Hepatic stellate cell (primary cell): ENCODE results near the gene FNDC5.
"Not testable (repeated sequence)": the region's sequence is repeated elsewhere in the genome, so short reads cannot be mapped to it uniquely, and the experiment has no call there.

Experiments
- DNase-seq: peaks from one replicate; pipeline ENCODE4 v3.0.0; 2011; ENCODE audit warnings: low spot score

Gene FNDC5

DNA sequence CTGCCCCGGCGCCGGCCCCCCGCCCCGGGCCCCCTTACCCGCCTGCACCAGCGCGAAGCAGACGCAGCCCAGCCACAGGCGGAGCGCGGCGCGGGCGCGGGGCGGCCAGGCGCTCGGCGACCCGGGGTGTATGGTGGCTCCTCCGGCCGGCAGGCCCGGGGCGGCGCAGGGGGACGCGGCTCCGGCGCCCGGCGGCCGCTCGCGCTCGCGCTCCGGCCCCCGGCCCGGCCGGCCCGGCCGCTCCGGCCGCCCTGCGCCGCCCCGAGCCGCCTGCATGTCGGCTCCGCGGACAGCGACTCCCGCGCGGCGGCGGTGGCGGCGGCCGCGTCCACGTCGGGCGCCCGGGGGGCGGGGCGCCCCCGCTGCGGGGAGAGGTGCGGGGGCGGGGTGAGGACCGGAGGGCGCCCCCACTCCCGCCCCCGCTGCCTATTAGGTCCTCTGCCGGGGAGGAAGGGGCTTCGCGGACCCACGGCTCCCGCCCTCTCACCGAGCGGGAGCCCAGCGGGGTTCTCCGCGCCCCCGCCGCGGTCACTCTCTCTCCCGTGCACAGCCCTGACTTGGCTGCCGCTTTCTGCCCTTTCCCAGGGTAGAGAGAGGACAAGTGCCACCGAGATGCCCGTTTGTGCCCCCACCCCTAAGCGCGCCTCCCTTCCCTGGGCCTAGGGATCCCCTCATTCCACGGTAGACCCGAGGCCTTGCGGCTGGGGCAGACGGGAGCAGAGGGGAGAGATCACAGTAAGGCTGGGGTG lies at the start of gene FNDC5:
TSS of gene FNDC5 (minus strand) at position 298 of the 749 bp plus-strand sequence.
- peak; percentile 77 for DNase-seq

DNA sequence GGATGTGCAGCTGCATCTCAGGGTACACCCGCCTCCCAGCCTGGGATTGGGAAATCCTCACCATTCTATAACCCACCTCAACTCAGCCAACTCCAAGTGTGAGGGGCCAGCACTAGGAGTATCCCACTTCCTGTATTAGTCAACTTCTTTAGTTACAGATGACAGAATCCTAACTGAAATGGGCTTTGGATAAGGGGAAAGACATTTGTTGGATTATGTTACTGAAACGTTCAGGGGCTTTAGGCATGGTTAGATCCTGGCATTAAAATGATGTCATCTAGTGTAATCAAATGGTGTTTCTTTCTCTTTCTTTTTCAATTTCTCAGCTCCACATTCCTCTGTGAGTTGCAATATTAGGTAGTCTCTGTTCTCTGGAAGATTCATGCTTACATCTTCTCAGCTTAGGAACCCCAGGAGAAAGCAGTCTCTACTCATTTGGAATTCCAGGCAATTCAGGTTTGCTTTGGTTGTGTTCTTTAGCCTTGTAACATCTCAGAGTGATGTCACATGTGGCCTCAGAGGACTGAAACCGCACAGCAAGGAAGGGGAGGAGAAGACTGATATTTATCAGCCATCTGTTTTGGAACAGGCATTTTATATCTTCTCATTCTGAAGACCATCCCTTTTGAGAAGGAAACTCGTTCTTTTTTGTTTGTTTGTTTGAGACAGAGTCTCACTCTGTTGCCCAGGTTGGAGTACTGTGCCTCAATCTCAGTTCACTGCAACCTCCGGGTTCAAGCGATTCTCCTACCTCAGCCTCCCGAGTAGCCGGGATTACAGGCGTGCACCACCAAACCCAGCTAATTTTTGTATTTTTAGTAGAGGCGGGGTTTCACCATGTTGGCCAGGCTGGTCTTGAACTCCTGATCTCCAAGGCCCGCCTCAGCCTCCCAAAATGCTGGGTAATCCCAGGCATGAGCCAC lies 49.4 kb upstream of the FNDC5 start:
- DNase-seq, result no peak

DNA sequence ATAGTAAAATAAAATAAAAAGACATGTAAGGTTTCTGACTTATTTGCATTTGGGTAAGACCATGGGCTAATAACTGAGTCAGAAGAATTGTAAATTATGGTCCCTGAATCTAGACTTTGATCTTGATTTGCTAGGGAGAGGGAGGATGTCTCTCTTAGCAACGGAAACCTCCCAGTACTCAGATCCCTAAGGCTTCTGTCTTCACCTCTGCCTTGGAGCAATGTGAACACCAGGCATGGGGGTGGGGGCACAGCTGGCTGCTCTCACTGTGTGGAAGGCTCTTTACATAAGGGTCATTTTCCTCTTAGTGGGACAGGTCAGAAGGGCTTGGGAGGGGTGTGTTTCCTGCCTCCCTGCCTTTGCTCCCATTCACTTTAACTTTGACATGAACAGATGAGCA lies 47.5 kb upstream of the FNDC5 start:
- DNase-seq, result no peak

DNA sequence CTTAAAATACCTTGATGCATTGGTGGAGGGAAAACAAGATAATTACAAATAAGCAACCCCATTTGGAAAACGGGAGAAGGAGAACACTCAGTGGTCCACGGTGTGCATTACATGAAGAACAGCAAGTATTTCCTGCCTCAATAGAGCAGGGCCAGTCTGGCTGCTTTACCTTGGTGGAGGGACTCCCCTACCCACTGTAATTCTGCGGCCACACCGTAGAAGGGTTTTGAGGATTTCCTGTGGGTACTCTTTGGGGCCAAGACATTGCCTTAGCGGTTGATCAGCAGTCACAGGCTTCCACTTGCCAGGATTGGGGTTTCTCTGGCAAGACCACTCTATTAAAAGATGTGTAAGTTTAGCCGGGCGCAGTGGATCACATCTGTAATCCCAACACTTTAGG lies 46.8 kb upstream of the FNDC5 start:
- DNase-seq, result no peak

DNA sequence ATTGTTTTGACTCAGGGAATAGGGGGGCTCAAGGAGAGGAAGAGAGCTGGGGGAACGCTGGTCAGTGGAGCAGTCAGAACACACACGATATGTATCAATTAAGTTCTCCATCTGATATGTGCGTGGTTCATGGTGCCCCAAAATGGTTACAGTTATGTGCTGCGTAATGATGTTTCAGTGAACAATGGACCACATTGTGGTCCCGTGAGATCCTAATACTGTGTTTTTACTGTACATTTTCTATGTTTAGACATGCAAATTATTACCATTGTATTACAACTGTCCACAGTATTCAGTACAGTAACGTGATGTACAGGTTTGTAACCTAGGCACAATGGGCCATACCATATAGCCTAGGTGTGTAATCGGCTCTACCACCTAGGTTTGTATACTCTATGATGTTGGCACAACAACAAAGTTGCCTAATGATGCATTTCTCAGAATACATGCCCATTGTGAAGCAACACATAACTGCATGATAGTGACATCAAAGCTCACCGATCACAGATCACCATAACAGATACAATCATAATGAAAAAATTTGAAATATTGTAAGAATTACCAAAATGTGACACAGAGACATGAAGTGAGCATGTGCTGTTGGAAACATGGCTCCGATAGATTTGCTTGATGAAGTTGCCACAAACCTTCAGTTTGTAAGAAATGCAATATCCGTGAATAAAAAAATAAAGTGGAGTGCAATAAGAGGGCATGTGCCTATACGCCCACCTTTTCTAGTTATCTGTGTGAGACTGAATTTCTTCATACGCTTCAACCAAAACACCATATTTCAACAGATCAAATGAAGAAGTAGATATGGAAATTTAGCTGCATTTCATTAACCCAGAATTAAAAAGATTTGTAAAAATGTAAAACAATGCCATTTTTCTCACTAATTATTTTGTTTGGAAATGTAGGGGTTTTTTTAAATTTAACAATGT lies 45.3 kb upstream of the FNDC5 start:
- DNase-seq, result no peak

DNA sequence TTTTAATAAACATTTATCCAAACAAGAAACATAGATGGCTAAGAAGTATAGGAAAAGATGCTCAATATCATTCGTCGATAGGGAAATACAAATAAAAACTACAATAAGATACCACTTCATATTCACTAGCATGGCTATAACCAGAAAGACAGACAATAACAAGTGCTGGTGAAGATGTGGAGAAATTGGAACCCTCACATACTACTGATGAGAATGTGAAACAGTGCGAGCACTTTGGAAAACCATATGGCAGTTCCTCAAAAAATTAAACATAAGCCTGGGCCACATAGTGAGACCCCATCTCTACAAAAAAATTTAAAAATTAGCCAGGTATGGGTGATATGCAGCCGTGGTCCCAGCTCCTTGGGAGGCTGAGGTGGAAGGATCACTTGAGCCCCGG lies 39.6 kb upstream of the FNDC5 start:
- no peak for DNase-seq

DNA sequence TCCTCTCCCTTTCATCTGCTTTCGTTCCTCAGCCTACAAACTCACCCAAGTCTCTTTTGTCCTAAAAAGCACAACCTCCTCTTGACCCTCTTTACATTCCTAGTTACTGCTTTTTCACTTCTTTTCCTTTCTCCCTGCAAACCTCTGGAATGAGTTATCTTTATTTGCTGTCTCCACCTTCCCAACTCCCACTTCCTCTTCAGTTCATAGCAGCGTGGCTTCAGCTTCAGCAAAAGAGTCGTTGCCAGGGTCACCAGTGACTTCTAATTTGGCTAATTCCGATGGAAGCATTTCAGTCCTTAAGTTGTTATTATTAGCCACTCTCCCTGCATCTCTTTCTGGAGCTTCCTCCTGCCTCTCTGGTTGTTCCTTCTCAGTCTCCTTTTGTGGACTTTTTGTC lies 36.7 kb upstream of the FNDC5 start:
- DNase-seq, result peak; percentile 64

DNA sequence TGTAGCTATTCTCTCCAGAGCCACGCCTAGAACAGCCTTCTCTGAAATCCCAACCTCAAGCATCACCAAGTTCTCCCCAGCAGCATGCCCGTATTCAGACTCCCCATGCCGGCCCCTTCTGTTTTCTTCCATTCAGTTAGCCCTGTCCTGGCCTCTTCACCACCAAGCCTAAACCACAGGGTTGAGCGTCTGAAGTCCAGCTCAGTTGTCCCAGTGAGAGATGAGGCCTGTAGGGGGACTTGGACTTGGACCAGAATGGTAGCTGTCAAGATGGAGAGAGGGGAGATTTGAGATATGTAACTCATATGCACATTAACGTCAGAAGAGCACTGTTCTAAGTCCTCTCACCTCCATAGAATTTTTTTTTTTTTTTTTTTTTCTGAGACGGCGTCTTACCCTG lies 35.9 kb upstream of the FNDC5 start:
- DNase-seq, result no peak

DNA sequence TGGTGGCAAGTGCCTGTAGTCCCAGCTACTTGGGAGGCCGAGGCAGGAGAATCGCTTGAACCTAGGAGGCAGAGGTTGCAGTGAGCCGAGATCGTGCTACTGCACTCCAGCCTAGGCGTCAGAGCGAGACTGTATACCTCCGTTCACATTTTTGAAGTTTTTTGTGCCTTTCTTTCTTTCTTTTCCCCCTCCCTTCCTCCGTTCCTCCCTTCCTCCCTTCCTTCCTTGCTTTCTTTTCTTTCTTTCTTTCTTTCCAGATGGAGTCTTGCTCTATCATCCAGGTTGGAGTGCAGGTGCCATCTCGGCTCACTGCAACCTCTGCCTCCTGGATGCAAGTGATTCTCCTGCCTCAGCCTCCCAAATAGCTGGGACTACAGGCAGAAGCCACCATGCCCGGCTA lies 34.9 kb upstream of the FNDC5 start:
- DNase-seq, result not testable (repeated sequence)

DNA sequence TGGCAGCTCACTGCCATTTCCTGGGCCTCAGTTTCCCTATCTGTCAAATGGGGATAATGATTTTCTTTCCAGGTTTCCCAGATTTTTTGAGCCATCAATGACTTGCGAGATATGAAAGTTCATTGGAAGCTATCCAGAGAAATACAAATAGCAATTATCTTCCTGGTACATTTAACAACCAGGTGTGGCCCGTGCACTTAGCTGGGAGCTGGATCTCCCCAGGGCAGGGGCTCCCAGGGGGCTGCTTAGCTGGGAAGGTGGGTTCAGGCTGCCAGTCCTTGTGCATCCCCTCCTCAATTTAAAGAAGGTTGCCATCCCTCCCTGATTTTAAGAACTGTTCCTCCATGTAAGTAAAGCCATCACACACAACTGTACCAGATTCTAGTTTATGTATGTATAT lies 34.1 kb upstream of the FNDC5 start:
- no peak for DNase-seq

DNA sequence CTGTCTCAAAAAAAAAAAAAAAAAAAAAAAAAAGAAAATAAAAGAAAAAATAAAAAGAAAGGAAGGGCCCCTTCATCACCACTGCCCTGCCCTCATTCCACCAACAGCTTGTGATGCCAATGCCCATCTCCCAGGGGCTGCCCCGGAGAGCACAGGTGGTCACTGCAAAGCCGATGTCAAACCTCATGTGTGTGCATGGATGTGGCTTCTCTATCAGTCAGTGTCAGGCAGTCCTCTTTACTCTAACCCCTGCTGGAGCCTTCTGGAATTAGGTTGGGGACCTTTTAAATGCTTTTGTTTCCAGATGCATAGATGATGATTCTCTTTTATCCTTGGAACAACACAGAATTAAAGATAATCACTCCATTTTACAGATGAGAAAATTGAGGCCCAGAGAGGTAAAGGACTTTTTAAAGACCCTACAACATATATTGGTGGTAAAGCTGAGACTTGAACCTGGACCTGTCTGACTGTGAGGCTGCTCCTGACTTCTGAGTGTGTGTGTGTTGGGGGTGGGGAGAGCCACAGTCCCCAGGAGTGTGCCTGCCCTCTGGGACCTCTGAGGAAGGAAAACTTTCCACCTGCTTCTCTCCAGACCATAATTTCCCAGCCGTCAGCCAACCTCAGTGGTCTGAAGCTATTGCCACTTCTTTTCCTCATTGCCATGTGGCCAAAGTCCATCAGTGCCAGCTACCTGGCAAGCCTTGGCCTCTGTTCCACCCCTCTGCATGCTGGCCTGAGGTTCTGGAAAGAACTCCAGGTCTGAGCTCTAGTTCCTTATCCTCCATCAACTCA lies 33.5 kb upstream of the FNDC5 start:
- no peak for DNase-seq

DNA sequence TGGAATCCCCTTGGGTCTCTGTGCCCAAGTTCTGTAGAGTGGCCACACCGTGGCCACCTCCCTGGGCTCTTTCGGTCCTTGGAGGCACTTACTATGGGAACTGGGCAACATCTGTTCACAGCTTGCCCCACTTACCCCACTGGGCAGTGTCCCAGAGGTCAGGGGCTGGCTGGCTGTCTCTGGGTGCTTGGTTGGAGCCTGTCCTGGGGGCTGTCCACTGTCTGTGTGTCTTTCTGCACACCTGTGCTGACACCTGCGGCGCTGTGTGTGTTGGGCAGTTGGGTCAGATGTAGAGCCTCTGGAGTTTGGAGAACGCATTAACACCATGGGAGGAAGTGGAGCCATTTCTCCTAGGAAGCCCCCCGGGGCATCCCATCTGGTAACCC lies 31.8 kb upstream of the FNDC5 start:
- no peak for DNase-seq

DNA sequence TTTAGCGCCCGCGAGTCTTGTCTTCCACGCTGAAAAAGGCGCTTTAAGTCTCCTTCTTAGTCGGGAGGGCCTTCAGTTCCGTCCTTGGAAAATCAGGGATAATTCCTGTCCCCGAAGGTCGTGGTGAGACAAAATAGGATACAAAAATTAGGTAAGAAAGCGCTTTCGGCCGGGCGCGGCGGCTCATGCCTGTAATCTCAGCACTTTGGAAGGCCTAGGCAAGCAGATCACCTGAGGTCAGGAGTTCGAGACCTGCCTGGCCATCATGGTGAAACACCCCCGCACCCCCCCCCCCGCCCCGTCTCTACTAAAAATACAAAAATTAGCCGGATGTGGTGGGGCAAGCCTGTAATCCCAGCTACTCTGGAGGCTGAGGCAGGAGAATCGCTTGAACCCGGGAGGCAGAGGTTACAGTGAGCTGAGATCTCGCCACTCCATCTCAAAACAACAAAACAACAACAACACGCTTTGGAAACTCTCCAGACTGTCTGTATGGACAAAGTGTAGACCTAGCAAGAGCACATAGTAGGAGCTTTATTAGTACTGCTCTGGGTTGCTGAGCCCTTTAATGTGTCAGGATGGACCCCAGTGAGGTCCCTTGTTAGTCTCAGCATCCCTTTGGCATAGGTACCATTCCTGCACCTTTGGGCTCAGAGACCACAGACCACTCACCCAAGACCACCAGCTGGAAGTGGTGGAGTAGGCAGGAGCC lies 31.3 kb upstream of the FNDC5 start:
- DNase-seq, result no peak

DNA sequence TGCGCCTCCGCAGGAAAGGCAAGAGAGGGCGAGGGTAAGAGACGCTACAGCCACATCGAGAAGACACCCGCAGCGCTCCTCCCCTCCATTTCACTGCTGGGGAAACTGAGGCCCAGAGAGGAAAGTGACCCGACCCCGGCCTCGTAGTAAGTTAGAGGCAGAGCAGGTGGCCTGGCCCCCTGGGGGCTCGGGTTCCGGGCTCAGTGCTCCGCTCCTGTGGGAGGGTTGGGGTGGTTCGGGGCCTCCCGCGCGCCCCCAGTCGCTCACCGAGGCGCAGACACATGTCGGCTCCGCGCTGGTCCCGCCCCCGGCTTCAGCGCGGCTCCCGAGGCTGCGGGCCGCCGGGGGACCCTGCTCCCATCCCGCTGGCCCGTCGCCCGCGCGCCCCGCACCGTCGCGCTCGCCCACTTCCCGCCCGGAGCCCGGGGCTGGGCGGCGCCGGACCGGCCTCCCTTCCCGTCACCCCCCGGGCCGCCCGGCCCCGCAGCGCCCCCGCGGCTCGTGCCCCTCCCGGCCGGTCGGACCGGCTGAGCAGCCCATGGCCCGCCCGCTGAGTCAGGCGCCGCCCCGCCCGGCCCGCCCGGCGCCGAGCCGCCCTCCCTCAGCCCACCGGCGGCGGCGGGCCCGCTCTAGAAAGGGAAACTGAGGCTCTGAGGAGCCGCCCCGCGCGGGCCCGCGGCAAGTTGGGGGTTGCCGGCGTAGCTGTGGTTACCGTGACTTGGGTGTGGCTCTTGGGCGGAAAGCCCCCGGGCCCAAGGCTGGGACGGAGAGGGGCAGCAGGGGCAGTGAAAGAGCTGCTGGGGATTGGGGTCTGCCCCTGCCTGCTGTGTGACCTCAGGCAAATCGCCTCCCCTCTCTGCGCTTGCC lies 30.5 kb upstream of the FNDC5 start, which contains the start of gene TMEM54:
TSS of gene TMEM54 (minus strand) at position 434 of the 867 bp plus-strand sequence. CDS start at position 283, 151 bp downstream.
- DNase-seq, result peak; percentile 63

DNA sequence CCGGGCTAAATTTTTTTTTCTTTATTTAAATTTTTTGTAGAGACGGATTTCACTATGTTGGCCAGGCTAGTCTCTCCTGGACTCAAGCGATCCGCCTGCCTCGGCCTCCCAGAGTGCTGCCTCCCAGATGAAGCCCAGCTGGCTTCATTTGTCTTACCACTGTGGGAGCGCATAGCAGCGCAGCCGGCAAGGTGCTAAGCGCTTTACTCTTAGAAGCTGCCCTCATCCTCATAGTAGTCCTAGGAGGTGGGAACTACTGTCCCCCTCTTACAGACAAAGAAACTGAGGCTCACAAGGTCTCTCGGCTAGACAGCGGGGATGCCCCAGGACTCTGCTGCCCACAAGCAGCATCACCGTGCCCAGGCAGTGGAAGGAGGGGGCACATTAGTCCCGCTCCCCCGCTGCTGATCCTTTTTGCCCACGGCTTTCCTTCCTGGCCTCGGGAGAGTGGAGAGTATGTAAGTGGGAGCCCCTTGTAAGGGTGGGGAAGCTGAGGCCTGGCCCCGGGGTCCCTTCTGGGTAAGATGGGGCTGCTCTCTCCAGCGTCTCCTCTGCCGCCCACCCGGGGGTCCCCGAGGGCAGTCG lies 29.8 kb upstream of the FNDC5 start:
- DNase-seq, result no peak

DNA sequence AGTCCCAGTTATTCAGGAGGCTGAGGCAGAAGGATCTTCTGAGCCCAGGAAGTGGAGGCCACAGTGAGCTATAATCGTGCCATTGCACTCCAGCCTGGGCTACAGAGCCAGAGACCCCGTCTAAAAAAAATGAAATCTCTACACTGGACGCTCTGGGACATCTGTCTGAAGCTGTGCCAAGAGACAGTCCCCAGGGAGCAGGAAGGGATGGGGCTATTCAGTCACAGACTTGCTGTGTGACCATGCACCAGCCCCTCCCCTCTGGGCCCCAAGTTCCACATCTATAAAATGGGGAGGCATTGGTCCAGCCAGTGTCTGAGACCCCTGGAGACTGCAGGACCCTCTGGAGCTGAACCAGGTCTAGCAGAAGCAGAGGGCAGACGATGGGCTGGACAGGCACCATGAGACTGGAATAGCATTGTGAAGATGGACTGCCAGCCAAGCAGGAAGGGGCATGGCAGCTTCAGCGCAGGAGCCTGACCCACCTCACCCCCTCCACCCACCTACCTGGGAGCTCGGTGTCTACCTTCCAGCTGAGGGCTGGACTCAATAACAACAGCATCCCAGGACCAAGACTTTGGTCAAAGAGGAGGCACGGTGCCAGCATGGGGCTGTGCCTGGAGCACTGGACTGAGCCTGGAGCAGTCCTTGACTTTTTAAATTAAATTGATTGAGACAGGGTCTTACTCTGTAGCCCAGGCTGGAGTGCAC lies 29.0 kb upstream of the FNDC5 start:
- DNase-seq, result no peak

DNA sequence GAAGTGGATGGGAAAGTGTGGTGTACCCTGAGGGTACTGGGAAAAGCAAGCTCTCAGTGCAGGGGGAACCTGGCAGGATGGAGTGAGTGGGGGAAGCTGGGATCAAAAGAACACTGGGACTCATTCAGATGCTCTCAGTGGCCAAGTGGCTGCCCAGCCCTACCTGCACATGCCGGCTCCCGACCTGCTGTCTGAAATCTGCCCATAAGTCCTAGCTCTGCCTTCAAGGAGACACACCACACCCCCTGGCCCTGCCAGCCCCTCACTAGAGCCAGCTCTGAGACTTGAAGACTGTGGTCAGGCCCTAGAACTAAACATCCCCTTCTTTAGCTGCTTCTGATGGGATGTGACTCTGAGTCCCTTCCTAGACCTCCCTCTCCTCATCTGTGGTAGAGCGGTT lies 28.2 kb upstream of the FNDC5 start:
- no peak for DNase-seq

DNA sequence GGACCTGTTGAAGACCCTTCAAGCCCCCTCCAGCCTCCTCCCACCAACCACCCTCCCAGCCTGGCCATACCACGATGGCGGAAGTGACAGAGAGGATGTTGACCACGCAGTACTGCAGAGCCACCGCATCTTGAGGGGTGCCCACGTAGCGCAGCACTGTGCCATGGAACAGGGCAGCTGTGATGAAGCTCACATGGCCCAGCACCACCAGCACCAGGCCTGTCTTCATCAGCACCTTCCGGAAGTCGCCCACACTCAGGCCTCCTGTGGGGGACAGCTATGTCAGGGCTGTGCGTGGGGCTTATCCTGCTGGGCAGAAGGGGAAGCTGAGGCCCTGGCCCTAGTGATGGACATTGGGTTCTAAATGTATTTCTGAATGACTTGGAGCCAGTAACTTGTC lies 27.3 kb upstream of the FNDC5 start:
- DNase-seq, result no peak
